ENCODE data around the gene NUP35.

The NUP35 gene

GRCh38 chr2:183124222-183124956 lies at the start of gene NUP35:
Gene NUP35, plus strand, starts transcription at chr2:183124443. Its CDS starts 15 bp downstream, at chr2:183124458.
- DNase-seq = peak; percentile 88

GRCh38 chr2:183078163-183078463 lies 46.1 kb upstream of the NUP35 start:
- DNase-seq = peak; percentile 46

GRCh38 chr2:183078464-183079138 lies 45.6 kb upstream of the NUP35 start, which contains the start of gene DUSP19:
Gene DUSP19, plus strand, starts transcription at chr2:183078747. Its CDS starts 187 bp downstream, at chr2:183078934.
- DNase-seq = peak; percentile 89

GRCh38 chr2:183079139-183079775 lies 45.0 kb upstream of the NUP35 start:
- DNase-seq = no peak

- DNase-seq = no peak
Measured at GRCh38 chr2:183081911-183082310, 42.3 kb upstream of the NUP35 start.

- no peak for DNase-seq
Measured at GRCh38 chr2:183088061-183088460, 36.2 kb upstream of the NUP35 start.

- DNase-seq = no peak
Measured at GRCh38 chr2:183089192-183089851, 34.9 kb upstream of the NUP35 start.

- DNase-seq = no peak
Measured at GRCh38 chr2:183091318-183091953, 32.8 kb upstream of the NUP35 start.

GRCh38 chr2:183091954-183092345 lies 32.3 kb upstream of the NUP35 start:
- DNase-seq = no peak

- DNase-seq = no peak
Measured at GRCh38 chr2:183093857-183094657, 30.2 kb upstream of the NUP35 start.

- no peak for DNase-seq
Measured at GRCh38 chr2:183105402-183106134, 18.7 kb upstream of the NUP35 start.

GRCh38 chr2:183112577-183112976 lies 11.7 kb upstream of the NUP35 start:
- DNase-seq = no peak

- no peak for DNase-seq
Measured at GRCh38 chr2:183113630-183114029, 10.6 kb upstream of the NUP35 start.

GRCh38 chr2:183117226-183117625 lies 7.0 kb upstream of the NUP35 start:
- peak; percentile 1 for DNase-seq

- no peak for DNase-seq
Measured at GRCh38 chr2:183123117-183123958, 905 bp upstream of the NUP35 start.

- DNase-seq = no peak
Measured at GRCh38 chr2:183123959-183124221, 353 bp upstream of the NUP35 start.

- DNase-seq = no peak
Measured at GRCh38 chr2:183124957-183125255, 663 bp downstream of the NUP35 start.

- no peak for DNase-seq
Measured at GRCh38 chr2:183125659-183126341, 1.6 kb downstream of the NUP35 start.

GRCh38 chr2:183126635-183127034 lies 2.4 kb downstream of the NUP35 start:
- DNase-seq = no peak

- DNase-seq = no peak
Measured at GRCh38 chr2:183134016-183134415, 9.8 kb downstream of the NUP35 start.

Data from NCI-H1436 (cell line).